ENCODE results near the gene CELF5. TPM values are rescaled to one million over a fixed set of nuclear protein-coding genes. Genes with fewer than 3 reads are reported as not detected.
"Not testable (repeated sequence)": the region's sequence is repeated elsewhere in the genome, so short reads cannot be mapped to it uniquely, and the experiment has no call there.

Gene CELF5
- total and polyA plus RNA-seq, 2 donors (not counting 1 experiment from before 2014, with no cell fraction given): 0.15 TPM; not detected in 1

DNA sequence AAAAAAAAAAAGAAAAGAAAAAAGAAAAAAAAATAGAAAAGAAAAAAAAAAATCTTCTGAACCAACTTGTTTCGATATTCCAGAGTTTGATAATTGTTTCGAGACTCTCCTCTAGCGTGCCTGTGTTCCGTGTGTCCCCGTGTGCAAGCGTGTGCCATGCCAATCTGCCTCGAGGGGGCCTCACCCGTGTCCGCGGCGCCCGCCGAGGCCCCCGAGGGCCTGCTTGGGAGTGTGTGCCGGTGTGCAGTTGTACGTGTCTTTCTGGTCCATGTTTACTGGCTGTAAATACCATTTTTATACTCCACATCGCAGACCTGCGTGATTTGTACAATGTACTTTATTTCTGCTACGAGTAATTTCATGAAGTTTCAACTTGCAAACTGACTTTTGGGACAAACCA is 72.0 kb downstream of the CELF5 start:
- TF ChIP-seq, protein P1, sequence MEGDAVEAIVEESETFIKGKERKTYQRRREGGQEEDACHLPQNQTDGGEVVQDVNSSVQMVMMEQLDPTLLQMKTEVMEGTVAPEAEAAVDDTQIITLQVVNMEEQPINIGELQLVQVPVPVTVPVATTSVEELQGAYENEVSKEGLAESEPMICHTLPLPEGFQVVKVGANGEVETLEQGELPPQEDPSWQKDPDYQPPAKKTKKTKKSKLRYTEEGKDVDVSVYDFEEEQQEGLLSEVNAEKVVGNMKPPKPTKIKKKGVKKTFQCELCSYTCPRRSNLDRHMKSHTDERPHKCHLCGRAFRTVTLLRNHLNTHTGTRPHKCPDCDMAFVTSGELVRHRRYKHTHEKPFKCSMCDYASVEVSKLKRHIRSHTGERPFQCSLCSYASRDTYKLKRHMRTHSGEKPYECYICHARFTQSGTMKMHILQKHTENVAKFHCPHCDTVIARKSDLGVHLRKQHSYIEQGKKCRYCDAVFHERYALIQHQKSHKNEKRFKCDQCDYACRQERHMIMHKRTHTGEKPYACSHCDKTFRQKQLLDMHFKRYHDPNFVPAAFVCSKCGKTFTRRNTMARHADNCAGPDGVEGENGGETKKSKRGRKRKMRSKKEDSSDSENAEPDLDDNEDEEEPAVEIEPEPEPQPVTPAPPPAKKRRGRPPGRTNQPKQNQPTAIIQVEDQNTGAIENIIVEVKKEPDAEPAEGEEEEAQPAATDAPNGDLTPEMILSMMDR (IDR thresholded peaks at IDR 0.05): no peak
- TF ChIP-seq EZH2 (IDR thresholded peaks at IDR 0.05; ENCODE audit: borderline replicate concordance, insufficient read depth, low read depth, low read length, poor library complexity, severe bottlenecking): no peak
- Mint-ChIP-seq H3K4me3 (no peak overlapping the region), H3K27ac (no peak overlapping the region), H3K27me3 (peaks cover 15% of the 10 kb centered on the region), H3K4me1 (no peaks in the 10 kb centered on the region), H3K9me3 (ENCODE audit: insufficient read depth) (no peaks in the 10 kb centered on the region)
- ATAC-seq (ENCODE audit: low read depth) (no peak), DNase-seq (no peak)
- 90% methylated on average over 15 of the region's 19 CpGs for WGBS (ENCODE audit: insufficient coverage)
- CTCF ChIA-PET: interaction anchor here (1.1 kb wide), 1 partner anchor 8 kb away, joined by 3 read pairs; no protein-coding TSS in a partner anchor
- Histone ChIP-seq H3K36me3 (replicated peaks in 1 of 2; ENCODE audit: control extremely low read depth in 1 of 2, control insufficient read depth in 1 of 2, extremely low read depth in 1 of 2, insufficient read depth in 2 of 2, low read length in 1 of 2) (no peaks in the 10 kb centered on the region), H3K9me3 (ENCODE audit: control extremely low read depth in 1 of 3, control insufficient read depth in 2 of 3, insufficient read depth in 1 of 3, low read length in 2 of 3) (peaks cover 0 to 3% (median 0%) of the 10 kb centered on the region in 3 donors), H3K27ac (ENCODE audit: low read length in 2 of 2) (no peak overlapping the region), H4K20me1 (ENCODE audit: control insufficient read depth, insufficient read depth, low read length, poor library complexity, severe bottlenecking) (no peaks in the 10 kb centered on the region), H3K27me3 (replicated peaks in 1 of 4; ENCODE audit: control extremely low read depth in 1 of 4, control insufficient read depth in 3 of 4, insufficient read depth in 4 of 4, low read length in 3 of 4) (peaks cover 0 to 17% (median 0%) of the 10 kb centered on the region in 4 experiments), H3K79me2 (ENCODE audit: control insufficient read depth, insufficient read depth, low read length) (no peaks in the 10 kb centered on the region), H3K4me2 (replicated peaks; ENCODE audit: low read depth, low read length, poor library complexity, severe bottlenecking) (no peak overlapping the region), H2AFZ (ENCODE audit: insufficient read depth, low read depth, low read length, poor library complexity, severe bottlenecking) (no peak overlapping the region), H3K4me1 (ENCODE audit: control insufficient read depth in 2 of 2, insufficient read depth in 2 of 2, low read length in 2 of 2) (no peaks in the 10 kb centered on the region), H3K9ac (ENCODE audit: low read length) (no peak overlapping the region), H3K4me3 (ENCODE audit: control extremely low read depth in 1 of 5, extremely low read depth in 1 of 5, insufficient read depth in 1 of 5, low read depth in 2 of 5, low read length in 4 of 5) (no peak overlapping the region)
- POLR2A ChIA-PET: no interaction called here
- intact Hi-C loops (cut with micrococcal nuclease): no loop called here

DNA sequence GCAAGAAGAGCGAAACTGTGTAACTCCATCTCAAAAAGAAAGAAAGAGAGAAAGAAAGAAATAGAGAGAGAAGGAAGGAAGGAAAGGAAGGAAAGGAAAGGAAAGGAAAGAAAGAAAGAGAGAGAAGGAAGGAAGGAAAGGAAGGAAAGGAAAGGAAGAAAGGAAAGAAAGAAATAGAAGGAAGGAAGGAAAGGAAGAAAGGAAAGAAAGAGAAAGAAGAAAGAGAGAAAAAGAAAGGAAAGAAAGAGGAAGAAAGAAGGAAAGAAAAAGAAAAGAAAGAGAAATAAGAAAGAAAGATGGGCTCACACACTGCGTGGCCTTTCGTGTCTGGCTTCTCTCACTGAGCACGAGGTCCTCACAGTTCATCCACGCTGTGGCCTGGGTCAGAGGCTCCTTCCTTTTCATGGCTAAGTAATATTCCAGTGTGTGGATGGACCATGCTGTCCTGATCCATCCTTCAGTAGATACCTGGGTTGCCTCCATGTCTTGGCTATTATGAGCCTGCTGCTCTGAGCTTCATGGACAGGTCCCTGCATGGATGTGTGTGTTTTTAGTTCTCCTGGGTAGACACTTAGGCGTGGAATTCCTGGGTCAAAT is 74.5 kb downstream of the CELF5 start:
- POLR2A ChIA-PET: no interaction called here
- Histone ChIP-seq H3K36me3 (replicated peaks in 1 of 2; ENCODE audit: control extremely low read depth in 1 of 2, control insufficient read depth in 1 of 2, extremely low read depth in 1 of 2, insufficient read depth in 2 of 2, low read length in 1 of 2) (no peaks in the 10 kb centered on the region), H3K4me2 (replicated peaks; ENCODE audit: low read depth, low read length, poor library complexity, severe bottlenecking) (no peak overlapping the region), H3K27me3 (replicated peaks in 1 of 4; ENCODE audit: control extremely low read depth in 1 of 4, control insufficient read depth in 3 of 4, insufficient read depth in 4 of 4, low read length in 3 of 4) (peaks cover 0 to 25% (median 1%) of the 10 kb centered on the region in 4 experiments), H3K4me3 (ENCODE audit: control extremely low read depth in 1 of 5, extremely low read depth in 1 of 5, insufficient read depth in 1 of 5, low read depth in 2 of 5, low read length in 4 of 5) (no peak overlapping the region), H3K4me1 (ENCODE audit: control insufficient read depth in 2 of 2, insufficient read depth in 2 of 2, low read length in 2 of 2) (no peaks in the 10 kb centered on the region), H2AFZ (ENCODE audit: insufficient read depth, low read depth, low read length, poor library complexity, severe bottlenecking) (no peak overlapping the region), H3K9me3 (ENCODE audit: control extremely low read depth in 1 of 3, control insufficient read depth in 2 of 3, insufficient read depth in 1 of 3, low read length in 2 of 3) (peaks cover 0 to 11% (median 5%) of the 10 kb centered on the region in 3 donors), H3K79me2 (ENCODE audit: control insufficient read depth, insufficient read depth, low read length) (no peaks in the 10 kb centered on the region), H3K9ac (ENCODE audit: low read length) (no peak overlapping the region), H4K20me1 (ENCODE audit: control insufficient read depth, insufficient read depth, low read length, poor library complexity, severe bottlenecking) (no peaks in the 10 kb centered on the region), H3K27ac (ENCODE audit: low read length in 2 of 2) (no peak overlapping the region)
- DNase-seq (no peak), ATAC-seq (ENCODE audit: low read depth) (no peak)
- no peaks in the 10 kb centered on the region for H3K9me3 Mint-ChIP-seq (ENCODE audit: insufficient read depth)
- no peak overlapping the region for H3K27ac Mint-ChIP-seq
- 73% methylated on average over 5 of the region's 6 CpGs for WGBS (ENCODE audit: insufficient coverage)
- H3K4me1 Mint-ChIP-seq: no peaks in the 10 kb centered on the region
- CTCF ChIA-PET: no interaction called here
- no peak for TF ChIP-seq EZH2 (IDR thresholded peaks at IDR 0.05; ENCODE audit: borderline replicate concordance, insufficient read depth, low read depth, low read length, poor library complexity, severe bottlenecking)
- TF ChIP-seq, protein P1 (IDR thresholded peaks at IDR 0.05): no peak
- intact Hi-C loops (cut with micrococcal nuclease): no loop called here
- no peak overlapping the region for H3K4me3 Mint-ChIP-seq
- peaks cover 22% of the 10 kb centered on the region for H3K27me3 Mint-ChIP-seq

DNA sequence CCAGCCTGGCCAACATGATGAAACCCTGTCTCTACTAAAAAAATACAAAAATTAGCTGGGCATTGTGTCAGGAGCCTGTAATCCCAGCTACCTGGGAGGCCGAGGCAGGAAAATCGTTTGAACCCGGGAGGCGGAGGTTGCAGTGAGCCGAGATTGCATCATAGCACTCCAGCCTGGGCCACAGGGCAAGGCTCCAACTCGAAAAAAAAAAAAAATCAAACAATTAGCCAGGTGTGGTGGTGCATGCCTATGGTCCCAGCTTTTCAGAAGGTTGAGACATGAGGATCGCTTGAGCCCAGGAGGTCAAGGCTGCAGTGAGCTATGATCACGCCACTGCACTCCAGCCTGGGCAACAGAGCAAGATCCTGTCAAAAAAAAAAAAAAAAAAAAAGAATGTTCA is 76.1 kb downstream of the CELF5 start:
- 65% methylated on average over 7 of the region's 8 CpGs for WGBS (ENCODE audit: insufficient coverage)
- POLR2A ChIA-PET: interaction anchor here (0.7 kb wide), 1 partner anchor 319 kb away, joined by 5 read pairs; no protein-coding TSS in a partner anchor
- DNase-seq; H3K27ac ChIP-seq (ENCODE audit: low read length in 2 of 2); H3K27ac Mint-ChIP-seq; intact Hi-C loops (cut with micrococcal nuclease); H3K9me3 Mint-ChIP-seq (ENCODE audit: insufficient read depth); H4K20me1 ChIP-seq (ENCODE audit: control insufficient read depth, insufficient read depth, low read length, poor library complexity, severe bottlenecking); H3K36me3 ChIP-seq (replicated peaks in 1 of 2; ENCODE audit: control extremely low read depth in 1 of 2, control insufficient read depth in 1 of 2, extremely low read depth in 1 of 2, insufficient read depth in 2 of 2, low read length in 1 of 2); H3K4me2 ChIP-seq (replicated peaks; ENCODE audit: low read depth, low read length, poor library complexity, severe bottlenecking); ATAC-seq (ENCODE audit: low read depth); H3K79me2 ChIP-seq (ENCODE audit: control insufficient read depth, insufficient read depth, low read length); H3K9ac ChIP-seq (ENCODE audit: low read length); H3K4me1 ChIP-seq (ENCODE audit: control insufficient read depth in 2 of 2, insufficient read depth in 2 of 2, low read length in 2 of 2); H2AFZ ChIP-seq (ENCODE audit: insufficient read depth, low read depth, low read length, poor library complexity, severe bottlenecking); H3K4me3 Mint-ChIP-seq; H3K4me1 Mint-ChIP-seq; H3K4me3 ChIP-seq (ENCODE audit: control extremely low read depth in 1 of 5, extremely low read depth in 1 of 5, insufficient read depth in 1 of 5, low read depth in 2 of 5, low read length in 4 of 5): not testable (repeated sequence)
- peaks cover 0 to 33% (median 3%) of the 10 kb centered on the region in 4 experiments for H3K27me3 ChIP-seq (replicated peaks in 1 of 4; ENCODE audit: control extremely low read depth in 1 of 4, control insufficient read depth in 3 of 4, insufficient read depth in 4 of 4, low read length in 3 of 4)
- H3K9me3 ChIP-seq (ENCODE audit: control extremely low read depth in 1 of 3, control insufficient read depth in 2 of 3, insufficient read depth in 1 of 3, low read length in 2 of 3): peaks cover 0 to 14% (median 5%) of the 10 kb centered on the region in 3 donors
- H3K27me3 Mint-ChIP-seq: peaks cover 23% of the 10 kb centered on the region
- CTCF ChIA-PET: interaction anchor here (0.6 to 0.7 kb wide), 2 partner anchors 8 to 131 kb away, joined by 3 to 4 read pairs; no protein-coding TSS in a partner anchor

Data from B cell (primary cell).